ENCODE results near the gene PCDHB15. TPM values are rescaled to one million over a fixed set of nuclear protein-coding genes. Genes with fewer than 3 reads are reported as not detected.
A peak's percentile ranks its signal among the peaks of the same experiment; 100 is the strongest.
"Not testable (repeated sequence)": the region's sequence is repeated elsewhere in the genome, so short reads cannot be mapped to it uniquely, and the experiment has no call there.

Gene PCDHB15
- total RNA-seq (1 to 10 TPM; 2.9 to 7.3 (median 5.4) TPM), polyA plus RNA-seq (under 1 TPM in 2 of 3 donors, not detected in 1; 0.23 to 0.93 TPM)

- H3K4me3 ChIP-seq = peak within 1 kb of the TSS; percentile 18 to 31 (median 25)
- peaks cover 0 to 9% (median 0%) of the 10 kb centered on the region in 3 donors for H3K27me3 ChIP-seq
- intact Hi-C loops (cut with DNase I) = no loop called here
- H3K36me3 ChIP-seq = peaks cover 0 to 10% (median 0%) of the 10 kb centered on the region in 4 donors
- 14 to 33% methylated on average over 16 of the region's 16 CpGs for WGBS, 2 donors
- peaks cover 34 to 92% (median 66%) of the 10 kb centered on the region in 4 donors for H3K9me3 ChIP-seq
- TF ChIP-seq POLR2AphosphoS5 (IDR thresholded peaks at IDR 0.05) (no peak), EP300 (IDR thresholded peaks at IDR 0.05) (no peak), POLR2A (IDR thresholded peaks at IDR 0.05) (no peak), CTCF (IDR thresholded peaks at IDR 0.05) (no peak)
- no peak within 1 kb of the TSS for H3K27ac ChIP-seq
- DNase-seq = no peak
- H3K4me1 ChIP-seq = no peaks in the 10 kb centered on the region
Observed at GRCh38 chr5:141245250-141245717, at the start of gene PCDHB15. Gene PCDHB15 (plus strand): TSS chr5:141245395. CDS start chr5:141245579, 184 bp downstream.

GRCh38 chr5:141196363-141196762 is 48.8 kb upstream of the PCDHB15 start:
- Histone ChIP-seq H3K9me3 (peaks cover 9 to 57% (median 31%) of the 10 kb centered on the region in 4 donors), H3K4me1 (no peaks in the 10 kb centered on the region), H3K36me3 (no peaks in the 10 kb centered on the region), H3K4me3 (no peak overlapping the region), H3K27ac (no peak overlapping the region), H3K27me3 (no peaks in the 10 kb centered on the region)
- TF ChIP-seq POLR2AphosphoS5 (IDR thresholded peaks at IDR 0.05) (no peak), EP300 (IDR thresholded peaks at IDR 0.05) (no peak), POLR2A (IDR thresholded peaks at IDR 0.05) (no peak), CTCF (IDR thresholded peaks at IDR 0.05) (no peak)
- DNase-seq = no peak
- 33 to 42% methylated on average over 3 of the region's 3 CpGs for WGBS, 2 donors
- intact Hi-C loops (cut with DNase I) = no loop called here

DNA sequence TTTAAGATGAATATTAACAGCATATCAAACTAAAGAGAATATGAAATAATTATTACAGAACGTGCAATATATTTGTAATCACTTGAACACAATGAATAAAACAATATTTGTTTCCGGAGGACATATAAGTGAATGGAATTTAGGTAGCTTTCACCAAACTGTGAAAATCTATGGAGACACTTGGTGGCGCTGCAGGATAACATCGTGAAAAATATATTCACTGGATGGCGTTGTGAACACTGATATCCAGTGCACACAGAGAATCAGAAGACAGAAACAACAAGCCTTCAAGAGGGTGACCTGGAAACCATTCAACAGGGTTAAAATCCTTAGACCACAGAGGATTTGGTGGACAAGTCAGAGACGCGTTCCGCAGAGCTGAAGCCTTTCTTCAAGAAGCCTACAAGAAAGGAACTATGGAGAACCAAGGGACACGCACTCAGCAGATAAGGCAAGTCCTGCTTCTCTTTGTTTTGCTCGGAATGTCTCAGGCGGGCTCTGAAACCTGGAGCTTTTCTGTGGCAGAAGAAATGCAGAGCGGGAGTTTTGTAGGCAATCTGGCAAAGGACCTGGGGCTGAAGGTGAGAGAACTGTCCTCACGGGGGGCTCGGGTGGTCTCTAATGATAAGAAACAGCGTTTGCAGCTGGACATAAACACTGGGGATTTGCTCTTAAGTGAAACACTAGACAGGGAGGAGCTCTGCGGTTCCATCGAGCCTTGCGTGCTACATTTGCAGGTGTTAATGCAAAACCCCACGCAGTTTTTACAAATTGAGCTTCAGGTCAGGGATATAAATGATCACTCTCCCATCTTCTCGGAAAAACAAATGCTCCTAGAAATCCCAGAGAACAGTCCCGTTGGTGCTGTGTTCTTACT is 45.6 kb upstream of the PCDHB15 start, which contains the start of gene PCDHB11:
Gene PCDHB11, plus strand, starts transcription at position 269 of the 877 bp plus-strand sequence. Its CDS starts 148 bp downstream, at position 417.
- intact Hi-C loops (cut with DNase I) = no loop called here
- Histone ChIP-seq H3K4me3 (peak within 1 kb of the TSS in 1 of 4 donors; percentile 14), H3K36me3 (no peaks in the 10 kb centered on the region), H3K9me3 (peaks cover 3 to 61% (median 26%) of the 10 kb centered on the region in 4 donors), H3K4me1 (no peaks in the 10 kb centered on the region), H3K27ac (no peak within 1 kb of the TSS), H3K27me3 (no peaks in the 10 kb centered on the region)
- no peak for TF ChIP-seq CTCF (IDR thresholded peaks at IDR 0.05)
- TF ChIP-seq EP300 (IDR thresholded peaks at IDR 0.05) = no peak
- no peak for TF ChIP-seq POLR2AphosphoS5 (IDR thresholded peaks at IDR 0.05)
- TF ChIP-seq POLR2A (IDR thresholded peaks at IDR 0.05) = no peak
- no peak for DNase-seq
- WGBS, 2 donors = 39 to 49% methylated on average over 21 of the region's 21 CpGs

DNA sequence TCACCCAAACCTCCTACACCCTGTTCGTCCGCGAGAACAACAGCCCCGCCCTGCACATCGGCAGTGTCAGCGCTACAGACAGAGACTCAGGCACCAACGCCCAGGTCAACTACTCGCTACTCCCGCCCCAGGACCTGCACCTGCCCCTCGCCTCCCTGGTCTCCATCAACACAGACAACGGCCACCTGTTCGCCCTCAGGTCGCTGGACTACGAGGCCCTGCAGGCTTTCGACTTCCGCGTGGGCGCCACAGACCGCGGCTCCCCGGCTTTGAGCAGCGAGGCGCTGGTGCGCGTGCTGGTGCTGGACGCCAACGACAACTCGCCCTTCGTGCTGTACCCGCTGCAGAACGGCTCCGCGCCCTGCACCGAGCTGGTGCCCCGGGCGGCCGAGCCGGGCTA is 44.1 kb upstream of the PCDHB15 start:
- WGBS, 2 donors = 37 to 65% methylated on average over 27 of the region's 38 CpGs
- H3K4me3 ChIP-seq; H3K27me3 ChIP-seq; H3K4me1 ChIP-seq; H3K36me3 ChIP-seq; H3K27ac ChIP-seq; intact Hi-C loops (cut with DNase I): not testable (repeated sequence)
- DNase-seq = peak; percentile 44
- H3K9me3 ChIP-seq = peaks cover 0 to 55% (median 23%) of the 10 kb centered on the region in 4 donors

GRCh38 chr5:141201646-141202045 is 43.5 kb upstream of the PCDHB15 start:
- H3K36me3 ChIP-seq; DNase-seq; intact Hi-C loops (cut with DNase I); H3K27me3 ChIP-seq; H3K4me3 ChIP-seq; H3K27ac ChIP-seq; H3K4me1 ChIP-seq: not testable (repeated sequence)
- WGBS, 2 donors = 48 to 70% methylated on average over 28 to 33 of the region's 35 CpGs
- H3K9me3 ChIP-seq = peaks cover 0 to 54% (median 20%) of the 10 kb centered on the region in 4 donors

Data from sigmoid colon (tissue), 7 donors.